Measurements from ENCODE around the gene APOA4.
A peak's percentile ranks its signal among the peaks of the same experiment; 100 is the strongest.

Gene APOA4

GRCh38 chr11:116823031-116823843, at the start of gene APOA4:
Gene APOA4 (minus strand): TSS chr11:116823304. CDS start chr11:116823191, 113 bp downstream.
- no peak for DNase-seq (ENCODE audit: low read depth in 2 of 2)

GRCh38 chr11:116871248-116871647, 48.1 kb upstream of the APOA4 start:
- DNase-seq (ENCODE audit: low read depth in 2 of 2), result no peak

- DNase-seq (ENCODE audit: low read depth in 2 of 2), result no peak
These were observed 47.0 kb upstream of the APOA4 start for GRCh38 chr11:116870054-116870453.

GRCh38 chr11:116869610-116870009, 46.5 kb upstream of the APOA4 start:
- no peak for DNase-seq (ENCODE audit: low read depth in 2 of 2)

- DNase-seq (ENCODE audit: low read depth in 2 of 2), result no peak
These were observed 45.0 kb upstream of the APOA4 start for GRCh38 chr11:116868066-116868465.

- no peak for DNase-seq (ENCODE audit: low read depth in 2 of 2)
These were observed 44.5 kb upstream of the APOA4 start for GRCh38 chr11:116867619-116868018.

GRCh38 chr11:116866804-116867455, 43.8 kb upstream of the APOA4 start:
- no peak for DNase-seq (ENCODE audit: low read depth in 2 of 2)

- no peak for DNase-seq (ENCODE audit: low read depth in 2 of 2)
These were observed 42.6 kb upstream of the APOA4 start for GRCh38 chr11:116865696-116866095.

- DNase-seq (ENCODE audit: low read depth in 2 of 2), result no peak
These were observed 41.4 kb upstream of the APOA4 start for GRCh38 chr11:116864531-116864930.

GRCh38 chr11:116862951-116863350, 39.8 kb upstream of the APOA4 start:
- no peak for DNase-seq (ENCODE audit: low read depth in 2 of 2)

- DNase-seq (ENCODE audit: low read depth in 2 of 2), result no peak
These were observed 39.1 kb upstream of the APOA4 start for GRCh38 chr11:116862185-116862584.

- DNase-seq (ENCODE audit: low read depth in 2 of 2), result no peak
These were observed 38.4 kb upstream of the APOA4 start for GRCh38 chr11:116861539-116861938.

- no peak for DNase-seq (ENCODE audit: low read depth in 2 of 2)
These were observed 37.2 kb upstream of the APOA4 start for GRCh38 chr11:116860303-116860702.

- no peak for DNase-seq (ENCODE audit: low read depth in 2 of 2)
These were observed 36.1 kb upstream of the APOA4 start for GRCh38 chr11:116859175-116859574.

GRCh38 chr11:116857936-116858335, 34.8 kb upstream of the APOA4 start:
- no peak for DNase-seq (ENCODE audit: low read depth in 2 of 2)

- DNase-seq (ENCODE audit: low read depth in 2 of 2), result no peak
These were observed 34.2 kb upstream of the APOA4 start for GRCh38 chr11:116857316-116857715.

GRCh38 chr11:116856423-116856822, 33.3 kb upstream of the APOA4 start:
- DNase-seq (ENCODE audit: low read depth in 2 of 2), result no peak

- no peak for DNase-seq (ENCODE audit: low read depth in 2 of 2)
These were observed 32.3 kb upstream of the APOA4 start for GRCh38 chr11:116855413-116855812.

GRCh38 chr11:116853461-116854073, 30.5 kb upstream of the APOA4 start:
- DNase-seq (ENCODE audit: low read depth in 2 of 2), result peak in 1 of 2 donors; percentile 54

- no peak for DNase-seq (ENCODE audit: low read depth in 2 of 2)
These were observed 29.3 kb upstream of the APOA4 start for GRCh38 chr11:116852261-116853031.

GRCh38 chr11:116851626-116852025, 28.5 kb upstream of the APOA4 start:
- DNase-seq (ENCODE audit: low read depth in 2 of 2), result no peak

GRCh38 chr11:116849486-116849885, 26.4 kb upstream of the APOA4 start:
- no peak for DNase-seq (ENCODE audit: low read depth in 2 of 2)

Measured in activated CD4-positive, alpha-beta T cell treated with anti-CD3 and anti-CD28 coated beads for 24 hours (primary cell).